IMR-90 (cell line): ENCODE results near the gene CBR1. TPM values are rescaled to one million over a fixed set of nuclear protein-coding genes. Genes with fewer than 3 reads are reported as not detected.

Experiments
- ATAC-seq: fragments of 200-7000 bp; cut with Tn5 transposase; 2 replicates; pipeline ENCODE4 v1.9.1; 2020; ENCODE audit warnings: low read depth, mild to moderate bottlenecking, moderate library complexity
- BruUV-seq: library from RNA; stranded (reverse); fragments of 400-500 nt; replicated peaks from 2 replicates; lab custom pipeline; 2021; lab: Mats Ljungman, UMichigan
- CTCF ChIA-PET: fragments of 300-600 bp; formaldehyde crosslinking; extraction: SDS; loops from one replicate; lab custom pipeline; 2021; ENCODE audit warnings: antibody characterized with exemption; lab: Yijun Ruan, JAX
- POLR2A ChIA-PET: fragments of 300-600 bp; sonication (Branson Sonifier 250); formaldehyde crosslinking; loops from one replicate; lab custom pipeline; 2022; ENCODE audit warnings: antibody characterized with exemption; ENCODE audit not compliant: unreplicated experiment; lab: Charles Lee
- DNase-seq: peaks from one replicate; pipeline ENCODE4 v3.0.0; 2013
- H2AFZ ChIP-seq: replicated peaks from 2 replicates; pipeline ENCODE3; 2013; ENCODE audit warnings: low read length, mild to moderate bottlenecking; ENCODE audit not compliant: poor library complexity
- H2AK5ac ChIP-seq: 2 replicates; pipeline ENCODE4 v1.6.1; 2013; ENCODE audit warnings: low read depth, low read length, inconsistent platforms
- H2AK9ac ChIP-seq: replicated peaks from 2 replicates; pipeline ENCODE3; 2013; ENCODE audit warnings: mild to moderate bottlenecking, low read depth, low read length, moderate library complexity; ENCODE audit not compliant: poor library complexity
- H2BK120ac ChIP-seq: 2 replicates; pipeline ENCODE4 v1.6.1; 2013; ENCODE audit warnings: low read depth, low read length, inconsistent platforms
- H2BK15ac ChIP-seq: 3 replicates; pipeline ENCODE4 v1.6.1; 2013; ENCODE audit warnings: low read depth, low read length, inconsistent platforms
- H2BK20ac ChIP-seq: 2 replicates; pipeline ENCODE4 v1.6.1; 2013; ENCODE audit warnings: low read depth, mild to moderate bottlenecking, inconsistent platforms, low read length, moderate library complexity
- H2BK5ac ChIP-seq: 2 replicates; pipeline ENCODE4 v1.6.1; 2013; ENCODE audit warnings: mild to moderate bottlenecking, low read depth, low read length, inconsistent platforms; ENCODE audit not compliant: poor library complexity, severe bottlenecking
- H3K14ac ChIP-seq: replicated peaks from 2 replicates; pipeline ENCODE4 v1.6.1; 2013; ENCODE audit warnings: low read depth, low read length, inconsistent platforms
- H3K18ac ChIP-seq: 2 replicates; pipeline ENCODE4 v1.6.1; 2013; ENCODE audit warnings: low read depth, low read length, control low read depth
- H3K23ac ChIP-seq: 2 replicates; pipeline ENCODE4 v1.6.1; 2013; ENCODE audit warnings: low read depth, low read length, inconsistent platforms
- H3K27ac ChIP-seq: 2 replicates; pipeline ENCODE4 v1.5.1; 2013; ENCODE audit warnings: mild to moderate bottlenecking, control low read depth, low read length; ENCODE audit not compliant: insufficient read depth
- H3K27me3 ChIP-seq: 2 replicates; pipeline ENCODE4 v1.6.1; 2013; ENCODE audit warnings: low read length; ENCODE audit not compliant: control insufficient read depth, insufficient read depth
- H3K36me3 ChIP-seq: 2 replicates; pipeline ENCODE4 v1.6.1; 2013; ENCODE audit warnings: low read length, mixed read lengths; ENCODE audit not compliant: control insufficient read depth, insufficient read depth
- H3K4ac ChIP-seq: 2 replicates; pipeline ENCODE4 v1.6.1; 2013; ENCODE audit warnings: low read depth, low read length, inconsistent platforms
- H3K4me1 ChIP-seq: 2 replicates; pipeline ENCODE4 v1.6.1; 2013; ENCODE audit warnings: low read length, mixed read lengths; ENCODE audit not compliant: control insufficient read depth, insufficient read depth
- H3K4me2 ChIP-seq: 2 replicates; pipeline ENCODE4 v1.6.1; 2013; ENCODE audit warnings: low read depth, mild to moderate bottlenecking, control low read depth, low read length, moderate library complexity
- H3K4me3 ChIP-seq: 2 replicates; pipeline ENCODE4 v1.5.1; 2013; ENCODE audit warnings: low read depth, mild to moderate bottlenecking, control low read depth, low read length, moderate library complexity; ENCODE audit not compliant: insufficient read depth
- H3K56ac ChIP-seq: 2 replicates; pipeline ENCODE4 v1.6.1; 2013; ENCODE audit warnings: low read length, inconsistent platforms; ENCODE audit not compliant: insufficient read depth; ENCODE audit errors: extremely low read depth
- H3K79me1 ChIP-seq, 2 experiments: 2 replicates each; pipeline ENCODE4 v1.6.1; 2013; ENCODE audit warnings: low read length in 2 of 2, inconsistent platforms in 1 of 2, low read depth in 1 of 2
- H3K9ac ChIP-seq: 2 replicates; pipeline ENCODE4 v1.6.1; 2013; ENCODE audit warnings: low read depth, low read length, control low read depth
- H3K9me1 ChIP-seq: 2 replicates; pipeline ENCODE4 v1.6.1; 2013; ENCODE audit warnings: low read length, inconsistent platforms; ENCODE audit not compliant: insufficient read depth
- H3K9me3 ChIP-seq: 2 replicates; pipeline ENCODE4 v1.6.1; 2013; ENCODE audit warnings: low read length; ENCODE audit not compliant: control insufficient read depth, insufficient read depth
- H4K20me1 ChIP-seq: 2 replicates; pipeline ENCODE4 v1.6.1; 2013; ENCODE audit warnings: low read length, inconsistent platforms; ENCODE audit not compliant: insufficient read depth
- H4K5ac ChIP-seq: 2 replicates; pipeline ENCODE4 v1.6.1; 2013; ENCODE audit warnings: mild to moderate bottlenecking, low read depth, low read length, control low read depth
- H4K8ac ChIP-seq, 2 experiments: 2 replicates each; pipeline ENCODE4 v1.6.1; 2013; ENCODE audit warnings: low read depth in 2 of 2, low read length in 2 of 2, control low read depth in 1 of 2, inconsistent platforms in 1 of 2
- H4K91ac ChIP-seq: 2 replicates; pipeline ENCODE4 v1.6.1; 2013; ENCODE audit warnings: low read depth, low read length, inconsistent platforms; ENCODE audit not compliant: insufficient read depth
- CHD1 ChIP-seq: IDR thresholded peaks from 2 replicates; pipeline ENCODE4 v1.6.1; 2012; ENCODE audit warnings: low read depth, low read length, improper control_type of control experiment
- MAFK ChIP-seq: IDR thresholded peaks from 2 replicates; pipeline ENCODE4 v1.6.1; 2012; ENCODE audit warnings: low read depth, low read length, improper control_type of control experiment
- MXI1 ChIP-seq: IDR thresholded peaks from 2 replicates; pipeline ENCODE4 v1.6.1; 2012; ENCODE audit warnings: low read depth, mild to moderate bottlenecking, low read length, moderate library complexity, borderline replicate concordance
- WGBS, 2 experiments: methylation state at CpG; one replicate each; pipeline versions ENCODE4 v1.1.5 to v1.1.7; 2013; ENCODE audit warnings: missing lambda C conversion rate in 2 of 2; ENCODE audit not compliant: insufficient read length in 1 of 2; ENCODE audit errors: extremely low coverage in 2 of 2; 5-methylcytosine and 5-hydroxymethylcytosine counted together
- dilution Hi-C: fragments of 300-500 bp; cut with HindIII; formaldehyde crosslinking; loops from one replicate; pipeline ENCODE4 v1.14.3; 2018; ENCODE audit warnings: low sequenced_read_pairs; ENCODE audit not compliant: unreplicated experiment
- in situ Hi-C: fragments of 300-500 bp; cut with MboI; formaldehyde crosslinking; loops from 3 replicates; pipeline ENCODE4 v1.14.3; 2019; ENCODE audit warnings: low sequenced_read_pairs, inconsistent platforms, mixed read lengths
- intact Hi-C: fragments of 100-400 bp; cut with micrococcal nuclease; formaldehyde crosslinking; loops from 2 replicates; pipeline ENCODE4 v1.10.0; 2022
- polyA plus RNA-seq, 3 experiments: library from polyadenylated mRNA; depleted of rRNA; stranded (reverse); fragments of >200 nt; gene quantifications; 2 replicates each; pipeline ENCODE4 v1.2.3, GENCODE V29; 2012; ENCODE audit warnings: low replicate concordance in 1 of 3
- total RNA-seq: library from RNA; depleted of rRNA; stranded (reverse); fragments of >200 nt; gene quantifications from 2 replicates; pipeline ENCODE4 v1.2.3, GENCODE V29; 2012

The CBR1 gene
- total and polyA plus RNA-seq, 2 of the 4 experiments (the other 2 are of a cell fraction): 122 to 222 TPM

- Histone ChIP-seq H3K14ac (no peak overlapping the region), H2BK20ac (no peak overlapping the region), H3K4ac (no peak overlapping the region), H3K18ac (no peak overlapping the region), H3K4me3 (no peak overlapping the region), H2AK5ac (no peak overlapping the region), H2BK15ac (no peak overlapping the region), H3K4me1 (no peaks in the 10 kb centered on the region), H3K23ac (no peak overlapping the region), H3K9me3 (no peaks in the 10 kb centered on the region), H4K5ac (no peak overlapping the region), H2AFZ (no peak overlapping the region), H3K36me3 (peaks cover 21% of the 10 kb centered on the region), H4K8ac (no peak overlapping the region), H2AK9ac (no peak overlapping the region), H3K9ac (no peak overlapping the region), H3K27ac (no peak overlapping the region), H4K91ac (no peak overlapping the region), H3K27me3 (no peaks in the 10 kb centered on the region), H2BK5ac (no peak overlapping the region), H3K4me2 (no peak overlapping the region), H2BK120ac (no peak overlapping the region), H3K79me1 (0 out of 4 replicates have a peak, but pooled peaks cover 0 to 3% of the 10 kb centered on the region in 2 experiments), H3K56ac (no peak overlapping the region), H4K20me1 (no peaks in the 10 kb centered on the region), H3K9me1 (no peaks in the 10 kb centered on the region)
- DNase-seq (no peak), ATAC-seq (no peak)
- CTCF ChIA-PET: no interaction called here
- intact Hi-C loops: no loop called here
- TF ChIP-seq CHD1 (no peak), MXI1 (no peak), MAFK (no peak)
- in situ Hi-C loops: no loop called here
- 47% methylated on average over 3 of the region's 10 CpGs; no CpG with 5 or more reads in 1 of the 2 experiments for WGBS, 2 experiments
- POLR2A ChIA-PET: no interaction called here
- dilution Hi-C loops: no loop called here
- no TSS peak for BruUV-seq
These were observed 34.4 kb upstream of the CBR1 start for GRCh38 chr21:36035381-36035791.
